ENCODE results near the gene KBTBD2. TPM values are rescaled to one million over a fixed set of nuclear protein-coding genes. Genes with fewer than 3 reads are reported as not detected.
"Not testable (repeated sequence)": the region's sequence is repeated elsewhere in the genome, so short reads cannot be mapped to it uniquely, and the experiment has no call there.

Gene KBTBD2
- total RNA-seq, 1 donor from 2014 or later: 35.0 TPM

DNA sequence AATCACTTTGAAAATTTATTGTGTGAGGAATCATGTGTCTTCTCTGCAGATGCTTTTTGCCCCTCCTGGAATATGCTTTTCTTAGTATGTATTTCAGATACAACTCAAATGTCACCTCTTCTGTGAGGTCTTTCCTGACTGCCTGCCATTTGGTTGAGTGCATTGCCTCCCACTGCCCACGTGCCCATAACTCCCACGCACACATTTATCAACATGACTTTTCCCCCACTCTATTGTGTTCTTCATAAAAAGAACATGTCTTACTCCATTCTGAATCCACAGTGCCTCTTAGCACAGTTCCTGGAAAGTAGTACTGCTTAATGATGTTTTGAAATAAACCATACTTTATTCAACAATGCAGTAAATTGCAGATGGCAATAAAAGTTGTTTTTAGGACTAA, 42.9 kb downstream of the KBTBD2 start:
- not testable (repeated sequence) for H3K27me3 ChIP-seq (ENCODE audit: control insufficient read depth, insufficient read depth, low read length); H3K4me3 ChIP-seq (ENCODE audit: low read depth, low read length); DNase-seq (ENCODE audit: low read depth); H3K36me3 ChIP-seq (ENCODE audit: control insufficient read depth, insufficient read depth, low read length)

DNA sequence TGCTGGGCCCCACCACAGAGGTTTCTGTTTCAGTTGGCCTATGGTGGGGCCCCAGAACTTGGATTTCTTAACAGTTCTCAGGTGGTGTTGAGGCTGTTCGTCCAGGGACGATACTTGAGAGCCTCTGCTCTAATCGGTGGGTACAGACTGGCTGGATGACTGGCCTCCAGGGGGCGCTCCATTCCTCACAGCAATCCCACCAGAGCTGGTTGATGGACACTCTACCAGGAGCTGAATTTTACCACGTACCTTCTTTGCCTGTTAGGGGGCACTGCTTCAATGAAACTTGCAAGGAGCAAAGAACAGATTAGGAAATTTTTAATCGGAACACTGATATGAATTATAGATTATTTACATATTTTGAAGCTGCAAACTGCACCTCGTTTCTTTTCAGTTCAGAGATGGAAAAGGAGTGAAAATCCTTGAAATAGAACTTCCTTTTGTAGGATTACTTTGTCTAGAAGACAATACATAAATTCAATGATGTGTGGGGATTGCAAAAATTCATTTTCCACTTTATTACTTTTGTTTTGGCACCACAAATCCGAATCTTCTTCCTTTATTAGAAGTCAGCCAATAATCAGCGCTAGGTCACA, 44.8 kb downstream of the KBTBD2 start:
- no peak overlapping the region for H3K4me3 ChIP-seq (ENCODE audit: low read depth, low read length)
- DNase-seq (ENCODE audit: low read depth): no peak
- TF ChIP-seq, protein P1, sequence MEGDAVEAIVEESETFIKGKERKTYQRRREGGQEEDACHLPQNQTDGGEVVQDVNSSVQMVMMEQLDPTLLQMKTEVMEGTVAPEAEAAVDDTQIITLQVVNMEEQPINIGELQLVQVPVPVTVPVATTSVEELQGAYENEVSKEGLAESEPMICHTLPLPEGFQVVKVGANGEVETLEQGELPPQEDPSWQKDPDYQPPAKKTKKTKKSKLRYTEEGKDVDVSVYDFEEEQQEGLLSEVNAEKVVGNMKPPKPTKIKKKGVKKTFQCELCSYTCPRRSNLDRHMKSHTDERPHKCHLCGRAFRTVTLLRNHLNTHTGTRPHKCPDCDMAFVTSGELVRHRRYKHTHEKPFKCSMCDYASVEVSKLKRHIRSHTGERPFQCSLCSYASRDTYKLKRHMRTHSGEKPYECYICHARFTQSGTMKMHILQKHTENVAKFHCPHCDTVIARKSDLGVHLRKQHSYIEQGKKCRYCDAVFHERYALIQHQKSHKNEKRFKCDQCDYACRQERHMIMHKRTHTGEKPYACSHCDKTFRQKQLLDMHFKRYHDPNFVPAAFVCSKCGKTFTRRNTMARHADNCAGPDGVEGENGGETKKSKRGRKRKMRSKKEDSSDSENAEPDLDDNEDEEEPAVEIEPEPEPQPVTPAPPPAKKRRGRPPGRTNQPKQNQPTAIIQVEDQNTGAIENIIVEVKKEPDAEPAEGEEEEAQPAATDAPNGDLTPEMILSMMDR (IDR thresholded peaks at IDR 0.05; ENCODE audit: insufficient read depth, low read length, poor library complexity, severe bottlenecking): peak; percentile 65

GRCh38 chr7:32844748-32845147, 46.8 kb downstream of the KBTBD2 start:
- not testable (repeated sequence) for H3K4me3 ChIP-seq (ENCODE audit: low read depth, low read length); H3K36me3 ChIP-seq (ENCODE audit: control insufficient read depth, insufficient read depth, low read length); H3K27me3 ChIP-seq (ENCODE audit: control insufficient read depth, insufficient read depth, low read length); DNase-seq (ENCODE audit: low read depth)

More for the DNA sequence above, 44.8 kb downstream of the KBTBD2 start:
- H3K27me3 ChIP-seq (ENCODE audit: control insufficient read depth, insufficient read depth, low read length): no peaks in the 10 kb centered on the region
- no peaks in the 10 kb centered on the region for H3K36me3 ChIP-seq (ENCODE audit: control insufficient read depth, insufficient read depth, low read length)

DNA sequence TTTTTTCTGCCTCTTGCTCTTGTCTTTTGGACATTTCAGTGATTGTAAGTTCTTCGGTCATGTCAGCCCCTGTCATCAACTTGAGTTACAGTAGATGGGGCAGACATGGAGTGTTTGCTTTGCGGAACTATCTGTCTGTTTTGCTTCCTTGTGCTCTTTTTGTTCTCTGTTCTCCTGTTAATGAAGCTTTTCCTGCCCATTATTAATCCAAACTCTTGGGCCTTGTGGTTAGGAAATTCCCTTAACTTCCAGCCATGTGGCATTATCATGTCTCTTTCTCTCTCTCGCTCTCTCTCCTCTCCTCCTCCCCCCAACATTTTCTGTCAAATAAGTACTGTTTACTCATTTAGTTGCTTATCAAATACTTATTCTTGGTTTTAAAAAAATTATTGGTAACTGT, 47.8 kb downstream of the KBTBD2 start:
- not testable (repeated sequence) for DNase-seq (ENCODE audit: low read depth); H3K4me3 ChIP-seq (ENCODE audit: low read depth, low read length); H3K27me3 ChIP-seq (ENCODE audit: control insufficient read depth, insufficient read depth, low read length); H3K36me3 ChIP-seq (ENCODE audit: control insufficient read depth, insufficient read depth, low read length)

DNA sequence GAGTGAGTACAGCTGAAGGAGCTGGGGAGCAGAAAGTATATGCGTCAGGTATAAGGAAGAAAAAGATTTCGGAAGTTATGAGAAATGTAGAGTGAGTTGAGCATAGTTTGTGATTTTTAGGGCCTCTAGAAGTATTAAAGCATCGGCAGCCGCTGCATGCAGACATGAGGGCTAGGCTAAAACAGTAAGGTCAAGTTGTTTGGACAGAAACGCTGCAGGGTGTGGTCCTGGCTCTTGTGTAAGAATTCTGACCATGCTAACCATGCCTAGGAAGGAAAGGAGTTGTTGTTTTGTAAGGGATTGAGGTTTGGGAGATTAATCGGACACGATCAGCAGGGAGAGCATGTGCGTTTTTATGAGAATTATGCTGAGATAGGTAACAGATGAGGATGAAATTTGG, 51.7 kb downstream of the KBTBD2 start:
- not testable (repeated sequence) for DNase-seq (ENCODE audit: low read depth); H3K4me3 ChIP-seq (ENCODE audit: low read depth, low read length); H3K36me3 ChIP-seq (ENCODE audit: control insufficient read depth, insufficient read depth, low read length); H3K27me3 ChIP-seq (ENCODE audit: control insufficient read depth, insufficient read depth, low read length)

DNA sequence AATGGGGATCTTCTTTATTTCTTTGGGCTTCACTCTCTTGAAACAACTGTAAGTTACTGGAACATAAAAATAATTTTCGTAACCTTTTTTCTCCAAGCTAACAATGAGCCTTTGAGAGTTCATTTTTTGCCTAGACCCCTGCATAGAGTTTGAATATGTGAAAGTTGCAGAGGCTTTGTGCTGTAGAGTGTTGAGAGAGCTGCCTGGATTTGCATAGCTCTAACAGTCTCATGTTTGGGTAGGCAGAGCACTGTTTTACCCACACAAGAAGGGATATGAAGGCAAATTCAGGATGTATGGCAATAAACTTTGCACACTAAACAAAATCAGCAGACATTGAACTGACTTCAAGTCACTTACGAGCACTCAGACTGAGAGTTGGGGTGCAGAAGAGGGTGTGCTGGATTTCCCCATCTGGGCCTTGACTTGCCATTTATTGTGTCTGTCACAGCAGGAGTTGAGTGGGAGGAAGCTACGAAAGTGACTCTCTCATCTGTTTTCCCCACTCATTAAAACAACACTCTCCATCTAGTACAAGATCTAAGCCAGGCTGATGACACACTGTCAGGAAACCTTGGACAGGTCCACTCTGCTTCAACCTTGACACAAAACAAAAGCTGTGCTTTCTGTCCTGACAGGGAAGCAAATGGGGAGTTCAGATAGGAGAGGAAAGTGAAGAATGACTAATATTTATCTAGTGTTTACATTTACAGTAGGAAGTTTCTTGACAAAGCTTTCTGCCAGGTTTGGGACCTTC, 62.4 kb downstream of the KBTBD2 start:
- H3K36me3 ChIP-seq (ENCODE audit: control insufficient read depth, insufficient read depth, low read length); H3K27me3 ChIP-seq (ENCODE audit: control insufficient read depth, insufficient read depth, low read length); DNase-seq (ENCODE audit: low read depth); H3K4me3 ChIP-seq (ENCODE audit: low read depth, low read length): not testable (repeated sequence)

Other genes with a start within 250 kb of the KBTBD2 start
- gene FKBP9, start 65.7 kb upstream of the KBTBD2 start, total RNA-seq: 107 TPM in 2 replicates
- 17.8 and 20.7 TPM in 2 replicates for gene NT5C3A, start 171.0 kb upstream of the KBTBD2 start, total RNA-seq
- gene RP9, start 217.6 kb upstream of the KBTBD2 start, total RNA-seq: 18.8 and 22.2 TPM in 2 replicates
- gene BBS9, start 237.8 kb upstream of the KBTBD2 start, total RNA-seq: 17.4 and 20.4 TPM in 2 replicates